Upper lobe of left lung (tissue), 4 donors: ENCODE results near the gene RNF227.

Source experiments
- CTCF ChIP-seq, 6 experiments: fragments of 450-650 bp in 4 of 6; fragments of 200-600 bp in 2 of 6; sonication (generic) in 2 of 6; IDR thresholded peaks; one replicate each; pipeline ENCODE4 v1.5.1; 2016 to 2019; ENCODE audit warnings: antibody characterized with exemption in 6 of 6
- POLR2A ChIP-seq, 4 donors: fragments of 450-650 bp; IDR thresholded peaks; one replicate each; pipeline ENCODE4 v1.5.1; 2016 to 2017; ENCODE audit warnings: antibody characterized with exemption in 4 of 4, mild to moderate bottlenecking in 2 of 4
- POLR2AphosphoS5 ChIP-seq, 2 donors: sonication (generic); formaldehyde crosslinking; IDR thresholded peaks; one replicate each; pipeline ENCODE4 v1.5.1; 2017; ENCODE audit warnings: antibody characterized with exemption in 2 of 2

DNA sequence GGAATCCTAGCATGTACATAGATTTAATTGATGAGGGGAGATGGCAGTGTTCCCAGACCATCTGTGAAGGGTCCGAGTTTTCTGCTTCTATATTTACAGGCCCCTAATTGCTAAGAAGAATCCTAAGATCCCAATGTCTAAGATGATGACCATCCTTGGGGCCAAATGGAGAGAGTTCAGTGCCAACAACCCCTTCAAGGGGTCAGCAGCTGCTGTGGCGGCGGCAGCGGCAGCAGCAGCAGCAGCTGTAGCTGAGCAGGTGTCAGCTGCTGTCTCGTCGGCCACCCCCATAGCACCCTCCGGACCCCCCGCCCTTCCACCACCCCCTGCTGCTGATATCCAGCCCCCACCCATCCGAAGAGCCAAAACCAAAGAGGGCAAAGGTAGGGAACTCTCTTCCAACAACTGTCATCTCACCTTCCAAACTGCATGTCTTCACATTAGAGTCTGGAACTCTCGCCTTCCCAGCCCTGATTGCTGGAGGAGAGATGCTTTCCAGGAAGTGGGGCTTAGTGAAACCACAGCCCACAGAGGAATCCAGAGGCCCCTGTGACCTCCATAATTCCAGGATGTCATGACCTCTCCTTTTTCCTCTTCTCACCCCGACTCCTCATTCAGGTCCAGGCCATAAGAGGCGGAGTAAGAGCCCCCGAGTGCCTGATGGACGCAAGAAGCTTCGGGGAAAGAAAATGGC is 22.8 kb downstream of the RNF227 start:
- TF ChIP-seq CTCF (IDR thresholded peaks at IDR 0.05) (no peak), POLR2A (IDR thresholded peaks at IDR 0.05) (no peak), POLR2AphosphoS5 (IDR thresholded peaks at IDR 0.05) (no peak)
